Brain microvascular endothelial cell (primary cell): ENCODE measurements around the gene ABCC1.
"Not testable (repeated sequence)": the region's sequence is repeated elsewhere in the genome, so short reads cannot be mapped to it uniquely, and the experiment has no call there.

Experiments used
- DNase-seq: peaks from one replicate; pipeline ENCODE4 v3.0.0-alpha.2; 2020
- H3K27ac ChIP-seq: fragments of 250-450 bp; sonication (Bioruptor Pico); 2 replicates; pipeline ENCODE4 v1.5.1; 2020; ENCODE audit warnings: mild to moderate bottlenecking, moderate library complexity
- H3K27me3 ChIP-seq: fragments of 250-450 bp; sonication (Bioruptor Pico); replicated peaks from 2 replicates; pipeline ENCODE4 v1.5.1; 2020; ENCODE audit warnings: mild to moderate bottlenecking
- H3K36me3 ChIP-seq: fragments of 250-450 bp; sonication (Bioruptor Pico); replicated peaks from 2 replicates; pipeline ENCODE4 v1.5.1; 2020; ENCODE audit warnings: mild to moderate bottlenecking
- H3K4me3 ChIP-seq: 2 replicates; pipeline ENCODE4 v1.5.1; 2011; ENCODE audit warnings: low read depth, mild to moderate bottlenecking, control low read depth, low read length, moderate library complexity
- in situ Hi-C: cut with HindIII; loops from 2 replicates; pipeline ENCODE4 v1.10.0; 2017; ENCODE audit warnings: low sequenced_read_pairs, low pct_ligation_motif_present
- TF ChIP-seq, protein P1 (sequence below): IDR thresholded peaks from 2 replicates; pipeline ENCODE4 v1.5.1; 2011; ENCODE audit warnings: low read depth, mild to moderate bottlenecking, moderate library complexity, low read length, control low read depth, inconsistent platforms; ENCODE audit errors: missing control alignments

The ABCC1 gene

DNA sequence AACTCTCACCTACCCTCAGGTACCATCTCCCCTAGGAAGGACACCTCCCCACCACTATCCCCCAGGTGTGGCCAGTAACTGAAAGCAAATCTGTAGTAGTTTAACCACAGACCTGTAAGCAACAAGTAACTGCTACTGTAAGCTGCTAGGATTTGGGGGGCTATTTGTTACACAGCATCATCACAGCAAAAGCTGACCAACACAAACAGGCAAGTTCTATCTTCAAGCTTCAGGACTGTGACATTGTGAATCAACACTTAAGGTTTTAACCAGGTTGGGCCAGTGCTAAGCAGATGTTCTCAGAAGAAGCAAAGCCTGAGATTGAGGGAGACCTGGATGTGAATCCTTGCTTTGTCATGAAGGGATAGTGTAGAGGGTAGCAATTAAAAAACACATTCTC, 226.9 kb downstream of the ABCC1 start:
- Histone ChIP-seq H3K27ac (no peak overlapping the region), H3K27me3 (no peaks in the 10 kb centered on the region), H3K36me3 (no peaks in the 10 kb centered on the region), H3K4me3 (no peak overlapping the region)
- in situ Hi-C loops: no loop called here
- TF ChIP-seq, protein P1, sequence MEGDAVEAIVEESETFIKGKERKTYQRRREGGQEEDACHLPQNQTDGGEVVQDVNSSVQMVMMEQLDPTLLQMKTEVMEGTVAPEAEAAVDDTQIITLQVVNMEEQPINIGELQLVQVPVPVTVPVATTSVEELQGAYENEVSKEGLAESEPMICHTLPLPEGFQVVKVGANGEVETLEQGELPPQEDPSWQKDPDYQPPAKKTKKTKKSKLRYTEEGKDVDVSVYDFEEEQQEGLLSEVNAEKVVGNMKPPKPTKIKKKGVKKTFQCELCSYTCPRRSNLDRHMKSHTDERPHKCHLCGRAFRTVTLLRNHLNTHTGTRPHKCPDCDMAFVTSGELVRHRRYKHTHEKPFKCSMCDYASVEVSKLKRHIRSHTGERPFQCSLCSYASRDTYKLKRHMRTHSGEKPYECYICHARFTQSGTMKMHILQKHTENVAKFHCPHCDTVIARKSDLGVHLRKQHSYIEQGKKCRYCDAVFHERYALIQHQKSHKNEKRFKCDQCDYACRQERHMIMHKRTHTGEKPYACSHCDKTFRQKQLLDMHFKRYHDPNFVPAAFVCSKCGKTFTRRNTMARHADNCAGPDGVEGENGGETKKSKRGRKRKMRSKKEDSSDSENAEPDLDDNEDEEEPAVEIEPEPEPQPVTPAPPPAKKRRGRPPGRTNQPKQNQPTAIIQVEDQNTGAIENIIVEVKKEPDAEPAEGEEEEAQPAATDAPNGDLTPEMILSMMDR: no peak
- no peak for DNase-seq

DNA sequence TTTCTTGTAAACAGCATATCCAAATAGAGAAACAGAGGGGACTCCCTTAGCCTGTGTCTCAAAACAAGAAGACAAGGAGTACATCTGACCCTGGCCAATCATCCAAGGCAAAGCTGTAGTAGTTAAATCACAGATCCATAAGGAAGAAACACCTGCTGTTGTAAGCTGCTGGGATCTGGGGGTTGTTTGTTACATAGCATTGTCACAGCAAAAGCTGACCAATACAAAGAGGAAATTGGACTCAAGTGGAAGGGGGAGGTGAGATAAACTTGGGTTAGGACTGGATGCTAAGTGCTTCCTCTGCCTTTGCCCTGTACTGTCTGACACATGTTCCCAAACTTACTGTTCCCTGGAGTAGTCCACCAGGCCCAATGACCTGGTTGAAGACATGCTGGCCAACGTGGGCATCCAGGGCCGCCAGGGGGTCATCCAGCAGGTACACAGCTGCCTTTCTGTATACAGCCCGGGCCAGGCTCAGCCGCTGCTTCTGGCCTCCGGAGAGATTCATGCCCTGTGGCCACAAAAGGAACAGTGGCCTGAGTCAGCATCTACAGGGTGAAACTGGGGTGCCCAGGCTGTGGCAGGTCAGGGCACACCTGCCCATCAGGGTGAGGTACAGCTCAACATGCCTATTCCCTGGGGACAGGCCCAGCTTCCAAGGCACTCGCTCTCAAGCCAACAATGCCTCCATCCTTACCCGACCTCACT, 229.2 kb downstream of the ABCC1 start:
- H3K36me3 ChIP-seq: no peaks in the 10 kb centered on the region
- in situ Hi-C loops: no loop called here
- no peaks in the 10 kb centered on the region for H3K27me3 ChIP-seq
- no peak overlapping the region for H3K27ac ChIP-seq
- TF ChIP-seq, protein P1: no peak
- no peak for DNase-seq
- H3K4me3 ChIP-seq: no peak overlapping the region

- H3K36me3 ChIP-seq, DNase-seq, H3K27me3 ChIP-seq, H3K27ac ChIP-seq, in situ Hi-C loops, H3K4me3 ChIP-seq: not testable (repeated sequence)
These were observed 232.3 kb downstream of the ABCC1 start for GRCh38 chr16:16181748-16182147.

- H3K27me3 ChIP-seq: no peaks in the 10 kb centered on the region
- TF ChIP-seq, protein P1: no peak
- no peak for DNase-seq
- H3K27ac ChIP-seq: no peak overlapping the region
- in situ Hi-C loops: no loop called here
- H3K4me3 ChIP-seq: no peak overlapping the region
- H3K36me3 ChIP-seq: no peaks in the 10 kb centered on the region
These were observed 233.5 kb downstream of the ABCC1 start for GRCh38 chr16:16182918-16183317.

- TF ChIP-seq, protein P1: peak; percentile 48
- no peak for DNase-seq
- Histone ChIP-seq H3K27me3 (no peaks in the 10 kb centered on the region), H3K4me3 (no peak overlapping the region), H3K36me3 (no peaks in the 10 kb centered on the region), H3K27ac (no peak overlapping the region)
- in situ Hi-C loops: no loop called here
These were observed 234.1 kb downstream of the ABCC1 start for GRCh38 chr16:16183562-16183961.

GRCh38 chr16:16184594-16184993, 235.2 kb downstream of the ABCC1 start:
- Histone ChIP-seq H3K4me3 (no peak overlapping the region), H3K27ac (no peak overlapping the region), H3K27me3 (no peaks in the 10 kb centered on the region), H3K36me3 (no peaks in the 10 kb centered on the region)
- in situ Hi-C loops: no loop called here
- TF ChIP-seq, protein P1: no peak
- DNase-seq: no peak
